HG02870 (cell line): ENCODE data around the gene CAPN5.

Experiments used
- ATAC-seq: cut with Tn5 transposase; IDR thresholded peaks from one replicate; pipeline ENCODE4 v1.9.1; 2021; ENCODE audit warnings: mild to moderate bottlenecking, moderate library complexity; ENCODE audit not compliant: unreplicated experiment

The CAPN5 gene

GRCh38 chr11:77159937-77160495, 93.2 kb downstream of the CAPN5 start:
- ATAC-seq: no peak

GRCh38 chr11:77163271-77163670, 96.5 kb downstream of the CAPN5 start:
- ATAC-seq: no peak

- ATAC-seq: no peak
Measured at GRCh38 chr11:77165066-77165465, 98.3 kb downstream of the CAPN5 start.

GRCh38 chr11:77166021-77166420, 99.2 kb downstream of the CAPN5 start:
- no peak for ATAC-seq

- no peak for ATAC-seq
Measured at GRCh38 chr11:77167111-77167626, 100.4 kb downstream of the CAPN5 start.

- no peak for ATAC-seq
Measured at GRCh38 chr11:77167791-77168190, 101.0 kb downstream of the CAPN5 start.

GRCh38 chr11:77170107-77170506, 103.3 kb downstream of the CAPN5 start:
- ATAC-seq: no peak

- no peak for ATAC-seq
Measured at GRCh38 chr11:77171254-77171653, 104.5 kb downstream of the CAPN5 start.

GRCh38 chr11:77171885-77172665, 105.3 kb downstream of the CAPN5 start:
- ATAC-seq: no peak

- no peak for ATAC-seq
Measured at GRCh38 chr11:77172666-77172982, 105.9 kb downstream of the CAPN5 start.

GRCh38 chr11:77173494-77173893, 106.7 kb downstream of the CAPN5 start:
- ATAC-seq: no peak

GRCh38 chr11:77174559-77174958, 107.8 kb downstream of the CAPN5 start:
- ATAC-seq: no peak

GRCh38 chr11:77175021-77175842, 108.5 kb downstream of the CAPN5 start:
- no peak for ATAC-seq
